ENCODE measurements around the gene CALN1.
"Not testable (repeated sequence)": the region's sequence is repeated elsewhere in the genome, so short reads cannot be mapped to it uniquely, and the experiment has no call there.

The CALN1 gene

GRCh38 chr7:71942115-71942514 lies 470.0 kb downstream of the CALN1 start:
- DNase-seq: no peak

GRCh38 chr7:71937840-71938371 lies 474.2 kb downstream of the CALN1 start:
- DNase-seq: no peak

DNA sequence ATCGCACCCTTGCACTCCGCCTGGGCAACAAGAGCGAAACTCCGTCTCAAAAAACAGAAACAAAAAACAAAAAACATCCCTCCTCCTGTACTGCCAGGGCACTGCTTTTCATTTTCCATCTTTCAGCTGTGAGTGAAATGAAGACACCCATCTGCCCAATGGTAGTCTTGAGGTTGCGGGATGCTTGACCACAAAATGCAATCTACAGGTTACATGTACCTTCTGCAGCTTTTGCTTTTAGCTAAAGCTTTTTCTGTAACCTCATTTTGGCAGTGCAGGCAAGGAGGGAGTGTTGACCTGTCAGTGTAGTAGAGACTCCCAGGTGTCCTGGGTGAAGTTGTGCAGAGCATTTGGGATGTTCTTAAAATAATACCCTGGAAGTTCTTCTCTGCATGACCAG lies 476.5 kb downstream of the CALN1 start:
- DNase-seq: no peak

DNA sequence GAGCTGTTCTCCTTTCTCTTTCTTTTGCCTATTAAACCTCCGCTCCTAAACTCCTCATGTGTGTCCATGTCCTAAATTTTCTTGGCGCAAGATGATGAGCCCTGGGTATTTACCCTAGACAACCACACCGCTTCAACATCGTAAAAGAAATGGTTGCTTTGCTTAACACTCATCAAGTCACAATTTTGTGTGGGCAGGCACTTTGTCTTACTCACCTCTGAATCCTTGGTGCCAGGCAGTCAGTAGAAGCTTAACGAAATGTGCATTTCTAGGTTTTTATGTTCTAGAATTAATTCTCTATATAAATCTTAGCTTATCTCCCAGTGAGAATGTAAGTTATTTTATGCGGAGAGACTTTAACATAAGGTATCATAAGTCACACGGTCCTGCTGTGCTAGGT lies 478.7 kb downstream of the CALN1 start:
- DNase-seq: no peak

- DNase-seq: no peak
Measured at GRCh38 chr7:71925663-71926062, 486.5 kb downstream of the CALN1 start.

GRCh38 chr7:71914204-71914603 lies 497.9 kb downstream of the CALN1 start:
- not testable (repeated sequence) for DNase-seq

GRCh38 chr7:71912476-71912875 lies 499.7 kb downstream of the CALN1 start:
- DNase-seq: peak; percentile 23

DNA sequence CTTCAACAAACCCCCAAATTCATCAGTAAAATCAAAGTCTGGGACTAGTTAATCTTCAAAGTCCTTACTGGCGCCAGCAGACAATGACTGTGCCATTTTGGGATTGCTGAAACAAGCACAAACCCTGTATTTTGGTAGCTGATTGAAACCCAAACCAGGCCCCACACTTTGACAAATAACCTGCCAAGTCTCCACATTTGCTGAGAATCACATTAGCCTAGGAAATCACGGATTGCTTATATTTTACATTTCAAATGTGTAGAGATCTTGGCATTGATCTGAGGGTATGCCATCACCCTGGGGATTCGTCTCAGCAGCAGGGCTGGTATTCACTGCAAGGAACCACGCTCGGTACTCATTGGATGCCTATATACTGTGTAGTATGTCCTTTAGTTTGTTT lies 501.1 kb downstream of the CALN1 start:
- DNase-seq: no peak

GRCh38 chr7:71905821-71906220 lies 506.3 kb downstream of the CALN1 start:
- DNase-seq: no peak

- no peak for DNase-seq
Measured at GRCh38 chr7:71904484-71904883, 507.7 kb downstream of the CALN1 start.

DNA sequence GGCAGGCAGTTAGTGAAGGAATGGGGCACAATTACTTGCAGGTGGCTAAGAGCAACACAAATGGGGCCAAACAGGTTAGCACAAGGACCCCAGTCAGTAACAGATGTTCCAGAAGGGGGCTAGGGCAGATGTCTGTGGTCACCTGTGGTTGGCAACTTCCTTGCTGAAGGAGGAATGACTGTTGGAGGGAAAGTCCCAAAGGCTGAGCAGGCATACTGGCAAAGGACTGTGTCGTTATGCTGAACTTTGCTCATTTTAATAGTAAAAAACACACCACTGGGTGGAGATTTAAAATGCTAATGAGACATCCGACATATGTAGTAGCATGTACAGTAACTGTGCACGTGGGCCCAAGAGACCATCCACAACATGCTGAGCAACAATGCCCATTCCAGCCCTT lies 511.6 kb downstream of the CALN1 start:
- DNase-seq: no peak

DNA sequence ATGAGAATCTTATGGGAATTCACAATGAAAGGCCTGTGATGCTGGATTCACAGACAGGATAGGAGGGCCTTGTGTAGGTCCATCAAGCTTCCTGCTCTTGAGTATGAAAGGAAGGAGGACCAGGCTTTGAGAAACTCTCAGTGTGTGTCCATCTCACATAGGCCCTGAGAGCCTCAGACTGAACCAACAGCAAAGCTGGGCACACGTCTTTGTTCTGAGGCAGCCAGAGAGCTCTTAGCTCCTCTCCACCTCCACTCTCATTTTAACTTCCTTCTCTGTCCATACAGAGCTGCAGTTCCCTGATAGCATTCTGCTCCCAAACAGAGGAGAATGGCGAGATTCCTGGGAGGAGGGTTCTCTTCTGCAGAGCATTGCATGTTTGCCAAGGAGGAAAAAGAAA lies 515.6 kb downstream of the CALN1 start:
- no peak for DNase-seq

- DNase-seq: no peak
Measured at GRCh38 chr7:71886046-71886445, 526.1 kb downstream of the CALN1 start.

GRCh38 chr7:71885487-71885886 lies 526.7 kb downstream of the CALN1 start:
- DNase-seq: no peak

DNA sequence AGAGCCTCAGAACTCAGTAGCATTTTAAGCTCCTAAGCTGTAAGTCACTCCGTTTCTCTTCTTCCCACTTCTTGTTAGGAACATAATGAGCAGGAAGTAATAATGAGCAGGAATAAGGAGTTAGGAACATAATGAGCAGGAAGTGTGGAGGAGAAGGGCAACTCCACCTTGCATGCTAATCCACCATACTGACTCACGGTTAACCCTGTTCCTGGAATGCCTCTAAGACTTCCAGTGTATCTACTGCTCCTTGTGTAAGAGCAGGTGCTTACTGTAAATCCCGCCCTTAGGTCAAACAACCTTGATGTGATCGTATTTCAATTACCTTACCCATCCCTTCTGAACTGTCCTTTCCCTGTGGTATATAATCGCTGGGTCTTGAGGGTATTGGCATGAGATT lies 528.7 kb downstream of the CALN1 start:
- no peak for DNase-seq

GRCh38 chr7:71871446-71871845 lies 540.7 kb downstream of the CALN1 start:
- DNase-seq: no peak

DNA sequence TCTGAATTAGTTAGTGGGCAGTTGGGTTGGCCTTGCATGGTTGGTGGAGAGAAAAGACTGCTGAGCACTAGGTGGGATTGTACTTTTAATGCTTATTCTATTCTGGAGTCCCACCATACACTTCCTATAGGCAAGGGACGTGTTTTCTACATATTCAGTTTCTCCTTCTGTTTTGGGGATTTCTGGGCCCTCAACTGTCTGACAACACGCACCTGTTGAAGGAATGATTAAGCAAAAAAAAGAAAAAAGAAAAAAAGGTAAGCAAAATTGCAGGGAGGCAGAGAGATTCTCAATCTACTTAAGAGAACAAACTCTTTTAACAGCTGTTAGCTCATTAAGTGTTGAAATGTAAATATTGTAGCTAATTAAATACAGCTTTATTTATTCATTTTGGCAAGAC lies 541.3 kb downstream of the CALN1 start:
- no peak for DNase-seq

DNA sequence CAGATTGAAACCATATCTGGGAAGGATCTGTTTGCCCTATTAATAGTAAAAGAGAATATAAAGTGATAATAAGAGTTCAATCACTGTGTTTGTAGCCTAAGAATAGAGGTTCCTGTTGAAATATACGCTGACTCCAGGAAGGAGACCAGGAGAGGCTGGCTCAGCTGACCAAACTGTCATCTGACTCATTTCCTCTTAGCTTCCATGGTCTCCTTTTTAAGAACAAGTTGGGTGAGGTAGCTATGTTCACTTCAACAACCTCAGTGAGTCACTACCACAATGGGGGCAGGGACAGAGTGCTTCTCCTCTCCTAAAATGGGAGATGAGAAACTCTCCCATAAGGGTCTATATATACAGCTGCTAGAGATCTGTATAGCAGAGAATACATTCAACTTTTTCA lies 543.3 kb downstream of the CALN1 start:
- no peak for DNase-seq

- no peak for DNase-seq
Measured at GRCh38 chr7:71867626-71868025, 544.5 kb downstream of the CALN1 start.

DNA sequence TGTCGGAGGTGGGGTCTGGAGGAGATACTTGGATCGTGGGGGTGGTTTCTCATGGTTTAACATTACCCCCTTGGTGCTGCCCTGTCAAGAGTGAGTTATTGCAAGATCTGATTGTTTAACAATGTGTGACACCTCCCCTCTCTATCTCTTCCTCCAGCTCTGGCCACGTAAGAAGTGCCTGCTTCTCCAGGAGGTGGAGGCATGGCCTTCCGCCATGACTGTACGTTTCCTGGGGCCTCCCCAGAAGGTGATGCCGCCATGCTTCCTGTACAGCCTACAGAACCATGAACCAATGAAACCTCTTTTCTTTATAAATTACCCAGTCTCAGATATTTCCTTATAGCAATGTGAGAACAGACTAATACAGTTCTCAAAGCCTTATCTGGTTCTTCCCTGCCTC lies 547.0 kb downstream of the CALN1 start:
- DNase-seq: no peak

DNA sequence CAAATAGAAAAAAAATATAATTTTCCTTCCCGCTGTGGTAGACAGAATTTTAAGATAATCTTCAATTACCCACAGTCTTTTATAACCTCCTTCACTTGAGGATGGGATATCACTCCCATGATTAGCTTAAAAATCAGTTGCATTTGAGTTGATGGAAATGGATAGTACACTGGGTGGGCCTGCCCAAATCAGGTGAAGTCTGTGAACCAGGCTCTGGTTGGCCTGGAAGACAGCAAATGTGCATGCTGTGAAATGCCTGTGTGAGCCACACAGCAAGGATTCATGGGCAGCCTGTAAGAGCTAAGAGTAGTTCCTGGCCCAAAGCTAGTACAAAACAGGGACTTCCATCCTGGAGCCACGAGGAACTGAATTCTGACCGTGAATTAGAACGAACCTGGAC lies 548.0 kb downstream of the CALN1 start:
- DNase-seq: no peak

DNA sequence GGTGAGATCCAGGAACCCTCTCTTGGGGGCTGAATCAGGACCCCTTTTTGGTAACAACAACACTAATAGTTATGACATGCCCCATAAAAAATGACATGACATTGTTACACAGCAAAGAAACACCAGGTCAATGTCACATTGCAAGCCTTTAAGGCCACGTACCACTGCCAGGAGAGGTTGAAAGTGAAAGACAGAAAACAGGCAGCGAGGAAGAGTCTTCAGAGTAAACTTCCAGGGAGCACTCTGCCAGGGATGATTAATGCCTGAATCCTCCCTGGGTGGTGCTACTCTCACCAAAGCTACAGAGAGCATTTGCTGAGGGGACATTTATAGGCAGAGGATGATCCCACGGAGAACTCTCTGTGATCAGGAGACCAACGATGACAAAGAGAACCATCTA lies 551.6 kb downstream of the CALN1 start:
- no peak for DNase-seq

DNA sequence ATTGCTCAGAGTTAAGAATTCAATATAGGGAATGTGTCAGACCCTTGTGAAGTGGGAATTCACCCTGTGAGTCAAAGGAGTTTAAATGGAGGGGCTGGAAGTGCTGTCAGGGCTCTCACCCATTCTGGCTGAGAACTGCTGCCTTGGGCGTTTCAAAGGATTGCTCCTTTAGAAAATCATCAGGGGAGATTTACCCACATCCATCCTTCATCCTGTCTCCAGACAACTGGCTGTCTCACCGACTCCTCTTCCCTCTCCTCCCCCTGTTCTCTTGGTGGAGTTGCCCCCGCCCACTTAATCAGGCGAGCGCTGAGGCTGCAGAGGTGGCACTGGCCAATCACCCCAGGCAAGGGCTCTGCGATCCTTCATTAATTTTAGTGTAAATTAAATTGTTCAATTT lies 554.8 kb downstream of the CALN1 start:
- DNase-seq: no peak

GRCh38 chr7:71854546-71855397 lies 557.4 kb downstream of the CALN1 start:
- no peak for DNase-seq

Data from right hindlimb (tissue), 1 donor.